GM21423 (cell line): Measurements from ENCODE around the gene CCL16.
"Not testable (repeated sequence)": the region's sequence is repeated elsewhere in the genome, so short reads cannot be mapped to it uniquely, and the experiment has no call there.

Experiments used
- ATAC-seq: cut with Tn5 transposase; IDR thresholded peaks from one replicate; pipeline ENCODE4 v1.9.1; 2021; ENCODE audit warnings: mild to moderate bottlenecking, moderate library complexity; ENCODE audit not compliant: unreplicated experiment

Gene CCL16

GRCh38 chr17:35981246-35981645 lies at the start of gene CCL16:
Gene CCL16, minus strand, starts transcription at chr17:35981497. Its CDS starts 77 bp downstream, at chr17:35981420.
- ATAC-seq, result no peak

GRCh38 chr17:36030956-36031355 lies 49.7 kb upstream of the CCL16 start:
- no peak for ATAC-seq

GRCh38 chr17:36027761-36028160 lies 46.5 kb upstream of the CCL16 start:
- no peak for ATAC-seq

- ATAC-seq, result no peak
Measured at GRCh38 chr17:36024106-36024869, 43.0 kb upstream of the CCL16 start.

GRCh38 chr17:36019423-36019822 lies 38.1 kb upstream of the CCL16 start:
- no peak for ATAC-seq

- ATAC-seq, result no peak
Measured at GRCh38 chr17:36017799-36018198, 36.5 kb upstream of the CCL16 start, which contains the start of gene CCL23. Gene CCL23, minus strand, starts transcription at chr17:36017972. Its CDS starts 75 bp downstream, at chr17:36017897.

- no peak for ATAC-seq
Measured at GRCh38 chr17:36016555-36016954, 35.3 kb upstream of the CCL16 start.

GRCh38 chr17:36015895-36016294 lies 34.6 kb upstream of the CCL16 start:
- not testable (repeated sequence) for ATAC-seq

- no peak for ATAC-seq
Measured at GRCh38 chr17:36014946-36015345, 33.6 kb upstream of the CCL16 start.

GRCh38 chr17:36011201-36011600 lies 29.9 kb upstream of the CCL16 start:
- ATAC-seq, result no peak

GRCh38 chr17:36008998-36009665 lies 27.8 kb upstream of the CCL16 start:
- ATAC-seq, result no peak

GRCh38 chr17:36004594-36005108 lies 23.4 kb upstream of the CCL16 start:
- no peak for ATAC-seq

- ATAC-seq, result no peak
Measured at GRCh38 chr17:36002631-36003030, 21.3 kb upstream of the CCL16 start.

- ATAC-seq, result no peak
Measured at GRCh38 chr17:36001862-36002603, 20.7 kb upstream of the CCL16 start.

- no peak for ATAC-seq
Measured at GRCh38 chr17:36001110-36001771, 19.9 kb upstream of the CCL16 start, which contains the start of gene CCL15. Gene CCL15, minus strand, starts transcription at chr17:36001553. Its CDS starts 61 bp downstream, at chr17:36001492.

GRCh38 chr17:36000732-36001109 lies 19.4 kb upstream of the CCL16 start:
- ATAC-seq, result no peak

GRCh38 chr17:35998756-35999155 lies 17.5 kb upstream of the CCL16 start:
- ATAC-seq, result no peak

GRCh38 chr17:35998018-35998545 lies 16.8 kb upstream of the CCL16 start:
- ATAC-seq, result no peak

- not testable (repeated sequence) for ATAC-seq
Measured at GRCh38 chr17:35995346-35995745, 14.0 kb upstream of the CCL16 start.

GRCh38 chr17:35991075-35991474 lies 9.8 kb upstream of the CCL16 start:
- no peak for ATAC-seq
